GM18502 (cell line): ENCODE measurements around the gene AFTPH.

Experiments
- ATAC-seq: cut with Tn5 transposase; IDR thresholded peaks from one replicate; pipeline ENCODE4 v1.9.1; 2021; ENCODE audit warnings: mild to moderate bottlenecking; ENCODE audit not compliant: unreplicated experiment, poor library complexity

Gene AFTPH

DNA sequence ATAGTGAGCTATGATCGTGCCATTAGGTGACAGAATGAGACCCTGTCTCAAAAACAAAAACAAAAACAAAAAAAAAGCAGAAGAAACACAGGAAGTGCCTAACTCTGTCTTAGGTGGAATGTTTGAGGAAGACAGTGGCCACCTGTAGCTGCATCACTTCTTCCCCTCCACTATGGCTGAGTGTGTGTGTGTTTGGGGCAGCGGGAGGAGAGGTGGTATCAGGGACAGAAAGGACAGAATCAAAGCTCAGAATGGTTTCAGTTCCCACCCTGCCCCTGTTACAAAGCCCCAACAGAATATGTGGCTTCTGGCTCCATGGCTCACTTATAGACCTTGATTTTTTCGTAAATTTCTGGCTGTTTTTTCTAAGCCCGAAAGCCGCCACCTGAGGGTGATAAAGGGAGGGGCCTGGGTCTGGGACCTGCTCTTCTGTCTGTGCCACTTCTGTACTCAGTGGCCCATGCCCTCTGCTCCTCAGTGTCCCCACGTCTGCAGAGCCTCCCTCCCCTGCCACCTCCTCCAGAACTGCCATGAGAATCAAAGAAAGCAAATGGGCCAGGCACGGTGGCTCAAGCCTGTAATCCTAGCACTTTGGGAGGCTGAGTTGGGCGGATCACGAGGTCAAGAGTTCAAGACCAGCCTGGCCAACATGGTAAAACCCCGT, 102.2 kb downstream of the AFTPH start:
- ATAC-seq: no peak

DNA sequence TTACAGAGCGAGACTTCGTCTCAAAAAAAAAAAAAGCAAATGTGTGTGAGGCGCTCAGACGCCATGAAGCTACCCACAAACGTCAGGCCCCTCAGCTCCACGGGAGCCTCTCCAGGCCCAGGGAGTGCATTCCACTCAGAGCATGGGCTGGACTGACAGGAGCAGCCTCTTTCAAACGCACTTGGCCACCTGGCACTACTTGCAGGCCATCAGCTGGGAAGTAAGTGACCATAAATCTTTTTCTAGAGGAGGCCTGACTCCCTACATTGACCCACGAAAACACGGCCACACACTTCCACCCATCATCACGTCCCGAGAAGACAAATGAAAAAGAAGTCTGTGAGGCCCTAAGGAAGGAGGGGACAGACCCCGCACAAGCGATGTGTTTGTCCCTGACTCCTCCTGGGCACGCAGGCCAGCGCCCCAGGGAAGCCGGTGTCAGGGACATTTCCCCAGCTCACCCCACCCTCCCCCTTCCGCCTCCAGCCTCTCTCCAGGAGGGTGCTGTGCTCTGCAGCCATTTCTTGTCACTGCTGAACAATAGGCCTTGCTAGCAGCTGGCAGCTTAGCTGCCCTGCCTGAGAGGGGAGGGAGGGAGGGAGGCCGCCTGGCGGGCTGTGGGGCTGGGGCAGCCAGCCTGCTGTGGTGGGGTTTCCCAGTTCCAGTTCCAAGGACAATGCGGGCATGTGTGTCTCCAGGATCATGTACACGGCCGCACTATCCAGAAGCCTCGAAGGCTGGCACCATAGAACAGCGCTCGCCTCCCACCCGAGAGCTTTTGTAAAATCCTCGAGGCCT, 103.0 kb downstream of the AFTPH start:
- ATAC-seq: no peak

DNA sequence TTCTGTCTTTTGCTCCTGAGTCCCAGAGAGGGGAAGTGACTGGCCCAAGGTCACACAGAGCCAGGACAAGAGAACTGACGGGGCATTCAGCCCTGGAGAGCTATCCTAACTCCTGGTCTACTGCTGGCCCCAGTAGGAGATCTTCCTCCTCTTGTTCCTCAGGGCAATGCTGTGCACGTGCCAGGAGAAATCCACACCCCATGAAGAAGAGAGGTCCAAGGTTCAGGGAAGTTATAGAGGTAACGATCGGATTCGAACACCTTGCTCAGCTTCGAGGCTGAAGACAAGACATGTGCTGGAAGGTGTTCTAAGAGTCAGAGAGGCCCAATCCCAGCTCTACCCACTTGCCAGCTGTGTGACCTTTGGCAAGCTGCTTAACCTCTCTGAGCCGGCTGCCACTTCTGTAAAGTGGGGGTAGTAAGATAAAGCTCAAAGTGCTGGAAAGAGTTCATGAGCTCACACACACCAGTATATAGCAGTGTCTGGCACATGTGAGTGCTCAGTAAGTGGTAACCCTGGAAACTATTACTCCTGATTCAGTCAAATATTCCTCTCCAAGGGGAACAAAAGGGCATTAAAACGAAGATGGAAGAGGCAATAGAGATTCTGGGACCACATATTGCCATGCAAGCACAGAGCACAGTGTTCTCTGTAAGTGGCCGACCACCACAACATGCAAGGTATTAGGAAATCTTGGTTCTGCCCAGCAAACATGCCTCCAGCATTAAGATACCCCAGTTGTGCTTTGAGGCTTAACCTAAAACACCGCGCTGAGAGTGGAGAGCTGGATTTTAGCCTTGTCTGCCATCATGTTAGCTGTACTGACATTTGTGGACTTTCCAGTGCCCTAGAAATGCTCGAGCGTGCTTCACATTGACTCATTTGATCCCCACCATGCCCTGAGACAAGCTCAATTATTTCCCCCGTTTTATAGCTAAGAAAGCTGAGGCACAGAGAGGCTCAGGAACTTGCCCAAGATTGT, 104.0 kb downstream of the AFTPH start:
- ATAC-seq: no peak

DNA sequence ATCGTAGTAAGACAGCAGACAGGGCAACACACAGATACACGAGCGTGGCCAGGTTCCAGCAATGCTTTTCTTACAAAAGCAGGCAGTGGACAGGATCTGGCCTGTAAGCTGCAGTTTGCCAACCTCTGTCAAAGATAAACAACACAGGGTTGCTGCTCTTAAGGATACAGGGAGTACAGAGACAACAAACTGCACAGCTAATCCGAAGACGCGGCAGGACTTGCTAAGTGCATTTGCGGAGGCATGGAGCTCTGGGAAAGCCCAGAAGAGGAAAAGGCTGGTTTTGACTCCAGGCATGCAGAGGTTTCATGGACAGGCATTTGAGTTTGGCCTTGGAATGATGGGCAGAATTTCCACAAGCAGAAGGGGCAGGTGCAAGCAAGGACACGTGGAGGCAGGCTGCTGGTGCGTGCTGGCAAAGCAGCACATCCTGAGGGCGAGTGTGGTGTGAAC, 105.2 kb downstream of the AFTPH start:
- ATAC-seq: no peak

DNA sequence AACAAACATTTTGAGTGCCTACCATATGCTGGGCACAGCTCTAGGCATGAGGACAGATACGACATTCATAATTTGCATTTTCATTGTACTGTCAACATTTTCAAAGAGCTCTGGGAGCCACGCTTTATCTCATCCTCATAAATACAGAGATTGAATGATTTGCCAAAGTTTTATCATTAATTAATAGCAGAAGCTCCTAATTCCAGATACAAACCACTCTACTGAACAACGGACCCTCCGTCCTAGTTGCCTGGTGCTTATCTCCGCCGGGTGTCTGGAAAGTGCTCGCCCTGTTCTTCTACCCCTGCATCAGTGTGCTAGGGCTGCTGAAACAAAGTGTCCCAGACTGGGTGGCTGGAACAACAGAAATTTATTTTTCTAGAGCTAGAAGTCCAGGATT, 105.7 kb downstream of the AFTPH start:
- ATAC-seq: no peak

DNA sequence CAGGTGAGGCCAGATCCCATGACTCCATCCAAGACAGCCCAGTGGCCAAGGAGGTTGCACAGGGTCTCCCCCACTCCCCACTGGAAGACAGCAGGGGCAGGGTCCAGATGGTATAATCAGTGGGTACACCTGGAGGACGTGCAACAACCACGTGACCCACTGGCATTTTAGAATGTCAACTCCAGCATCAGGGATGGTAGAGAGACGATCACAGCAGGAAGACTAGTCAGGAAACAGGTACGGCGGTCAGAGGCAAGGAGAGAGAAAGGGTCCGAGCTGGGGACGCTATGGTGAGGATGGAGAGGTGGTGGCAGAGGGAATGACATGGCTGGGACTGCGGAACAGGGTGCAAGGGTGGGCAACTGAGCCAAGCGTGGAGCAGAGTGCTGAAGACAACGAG, 106.6 kb downstream of the AFTPH start:
- no peak for ATAC-seq

DNA sequence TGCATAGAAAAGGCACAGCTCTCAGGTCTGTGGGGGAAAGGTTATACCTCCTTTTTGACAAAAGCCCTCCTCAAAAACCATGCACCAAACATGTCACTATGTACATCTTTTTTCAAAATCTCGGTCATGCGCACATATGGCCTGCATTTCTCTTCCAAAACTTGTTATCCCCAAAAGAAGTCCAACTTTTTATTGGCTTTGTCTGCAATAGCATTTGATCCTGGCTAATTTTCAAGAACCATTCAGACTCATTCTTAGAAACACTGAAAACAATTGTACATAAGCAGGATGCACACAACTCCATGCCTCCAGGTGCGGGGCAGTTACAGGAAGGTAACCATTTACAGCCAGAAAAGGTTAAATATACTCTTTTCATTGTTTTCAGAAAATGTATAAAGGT, 107.6 kb downstream of the AFTPH start:
- ATAC-seq: no peak

DNA sequence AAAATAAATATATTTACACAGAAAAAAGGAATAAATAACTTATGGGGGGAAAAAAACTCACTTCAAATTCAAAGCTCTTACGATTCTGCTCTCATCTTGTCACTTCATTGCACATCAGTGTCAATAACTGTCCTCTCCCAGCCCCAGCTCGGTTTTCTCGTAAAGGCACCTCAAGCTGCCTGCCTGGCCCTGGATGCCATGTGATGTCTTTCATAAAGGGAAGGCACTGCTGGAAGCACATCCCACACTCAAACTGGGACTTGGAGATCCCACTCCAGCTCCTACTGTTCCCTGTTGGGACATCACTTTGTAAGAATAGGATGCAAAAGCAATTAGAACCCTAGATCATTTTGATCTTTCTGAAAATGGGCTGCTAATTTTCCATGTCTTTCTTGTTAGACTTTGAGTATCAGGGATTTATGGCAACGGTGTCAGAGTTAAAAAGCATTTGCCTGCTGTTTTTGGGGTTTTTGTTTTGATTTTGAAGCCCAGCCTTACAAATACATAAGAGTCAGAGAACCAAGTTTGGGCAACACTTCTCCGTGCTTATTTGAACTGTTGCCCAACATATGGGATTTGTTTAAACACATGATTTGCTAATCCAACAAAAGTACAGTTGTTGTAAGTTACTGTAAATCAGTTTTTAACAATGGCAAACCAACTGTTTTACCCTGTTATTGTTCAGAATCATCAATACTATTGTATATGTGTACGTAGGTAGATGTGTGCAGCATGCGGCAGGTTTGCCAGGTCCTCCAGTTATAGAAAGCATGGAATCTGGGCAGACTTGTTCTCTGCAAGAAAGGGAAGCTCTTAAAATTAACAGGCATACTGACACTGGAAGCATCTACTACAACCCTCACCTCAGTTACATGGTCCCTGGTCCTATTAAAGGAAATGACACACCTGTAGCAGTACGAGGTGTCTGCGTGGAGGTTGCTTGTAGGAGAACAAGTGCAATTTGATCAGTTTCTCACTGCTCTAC, 109.0 kb downstream of the AFTPH start:
- ATAC-seq: no peak

DNA sequence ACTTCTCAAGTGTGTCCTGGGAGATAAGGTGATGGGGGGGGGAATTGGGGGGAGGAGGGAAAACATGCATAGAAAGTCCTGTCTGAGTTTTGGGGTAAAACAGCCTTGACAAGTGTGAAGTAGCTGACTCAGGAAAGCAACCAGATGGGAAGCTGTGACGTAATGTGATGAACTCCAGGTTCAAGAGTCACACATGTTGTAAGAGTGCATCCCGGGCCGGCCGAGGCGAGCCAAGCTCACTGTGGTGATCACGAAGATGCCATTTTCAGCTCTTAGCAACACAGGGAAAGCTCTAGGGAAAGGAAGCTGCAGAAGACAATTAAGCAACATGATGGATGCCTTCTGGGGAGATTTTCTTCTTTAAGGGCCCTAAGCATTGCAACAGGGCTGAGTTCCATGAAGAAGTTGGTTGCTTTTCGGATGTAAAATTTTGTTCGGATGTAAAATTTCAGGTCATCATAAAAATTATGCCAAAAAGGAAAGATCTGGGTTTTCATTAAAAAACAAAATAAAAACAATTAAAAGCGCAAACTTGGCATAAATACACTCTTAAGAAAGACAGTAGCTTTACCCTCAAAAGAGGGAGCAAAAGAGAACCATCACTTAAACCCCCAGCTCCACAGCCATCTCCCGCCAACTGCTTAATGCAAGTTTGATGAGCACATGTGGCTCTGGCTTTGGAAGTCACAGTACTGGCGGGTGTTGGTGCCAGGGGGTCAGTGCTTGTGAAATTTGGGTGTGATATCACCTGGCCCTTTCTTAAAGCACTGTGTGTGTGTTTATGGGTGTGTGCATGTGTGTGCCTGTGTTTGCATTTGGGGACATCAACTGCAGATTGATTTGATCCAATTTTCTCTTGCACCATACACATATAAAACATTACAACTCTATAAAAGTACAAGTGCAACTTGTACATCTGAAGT, 110.5 kb downstream of the AFTPH start:
- ATAC-seq: no peak

DNA sequence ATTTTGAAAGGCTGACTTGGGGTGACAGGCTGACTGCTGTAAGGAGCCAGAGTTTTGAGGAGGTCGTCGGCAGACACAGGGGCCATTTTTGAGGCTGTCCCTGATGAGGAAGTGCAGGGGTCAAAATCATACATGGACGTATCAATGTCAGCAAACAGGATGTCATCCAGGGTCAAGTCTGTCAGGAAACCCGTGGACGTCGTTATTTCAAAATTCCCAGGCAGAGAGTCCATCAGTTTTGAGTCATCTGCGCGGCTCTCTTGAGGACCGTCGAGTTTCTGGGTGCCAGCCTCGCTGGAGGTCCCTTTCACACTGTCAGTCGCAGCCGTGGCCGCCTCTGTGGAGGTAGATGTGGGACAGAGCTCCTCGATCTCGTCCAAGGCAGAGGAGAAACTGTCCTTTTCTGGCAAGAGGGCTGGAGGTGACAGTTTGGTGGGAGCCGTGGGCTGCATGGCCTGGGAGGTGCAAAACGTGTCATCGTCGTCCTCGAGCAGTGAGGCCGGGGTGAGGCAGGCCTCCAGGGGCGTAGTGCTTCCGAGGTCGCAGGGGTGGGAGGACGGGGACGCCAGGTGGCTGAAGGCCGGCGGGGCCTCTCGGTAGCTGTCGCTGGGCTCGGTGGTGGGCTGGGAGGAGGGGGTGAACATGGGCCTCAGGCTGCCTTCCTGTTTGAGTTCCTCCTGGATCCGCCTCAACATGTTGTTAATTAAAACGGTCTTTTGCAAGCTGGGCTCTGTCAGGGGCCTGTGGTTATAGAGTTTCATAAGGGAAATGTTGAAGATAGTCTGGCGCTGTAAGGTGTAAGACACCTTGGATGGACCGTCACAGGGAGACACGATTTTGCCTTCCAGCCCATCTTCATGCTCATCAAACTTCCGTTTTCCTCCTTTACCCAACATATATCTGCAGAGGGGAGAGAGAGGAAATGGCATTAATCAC, 112.1 kb downstream of the AFTPH start:
- ATAC-seq: peak; percentile 70

DNA sequence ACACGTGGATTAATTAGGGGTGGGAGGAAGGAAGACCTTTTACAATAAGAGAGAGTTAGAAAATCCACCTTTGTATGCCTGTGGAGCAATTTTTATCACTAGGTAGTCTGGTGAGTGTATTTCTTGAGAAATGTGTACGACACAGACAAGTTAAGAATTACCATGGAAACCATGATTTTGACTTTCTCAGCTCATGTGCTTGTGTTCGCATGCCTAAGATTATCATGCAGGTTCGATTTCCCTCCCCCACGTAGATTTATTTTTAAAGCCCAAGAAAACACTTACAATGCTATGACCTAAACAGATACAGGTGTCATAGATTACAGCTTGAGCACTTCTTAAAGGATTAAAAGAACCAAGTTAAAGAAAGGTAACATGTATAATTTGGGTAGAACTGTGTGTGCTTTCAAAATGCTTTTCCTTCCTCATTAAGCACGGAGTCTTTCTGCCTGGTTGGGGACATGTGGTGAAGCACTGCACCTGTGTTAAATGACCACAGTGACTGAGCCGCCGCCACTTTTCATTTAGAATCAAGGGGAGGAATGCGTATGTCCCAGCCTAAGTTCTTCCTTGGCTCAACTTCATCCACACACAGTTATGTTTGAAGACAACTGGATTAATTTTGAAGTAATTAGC, 113.0 kb downstream of the AFTPH start:
- ATAC-seq: peak; percentile 57

DNA sequence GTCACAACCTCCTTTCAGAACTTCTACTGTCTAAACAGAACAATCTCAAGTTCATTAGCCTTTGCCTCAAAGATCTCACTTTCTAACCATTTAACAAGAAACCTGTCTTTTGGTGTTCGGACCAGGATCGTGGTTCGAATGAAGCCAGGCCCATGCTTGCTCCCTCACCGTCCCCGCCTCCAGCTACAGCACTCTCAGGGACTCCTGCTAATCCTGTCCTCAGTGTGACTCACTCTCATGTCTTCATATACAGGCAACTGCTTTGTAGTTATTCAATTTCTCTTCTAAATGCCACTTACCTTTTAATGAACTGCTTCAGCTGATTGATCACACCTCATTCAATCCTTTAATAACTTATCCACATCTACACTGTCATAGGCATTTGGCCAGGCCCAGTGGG, 113.8 kb downstream of the AFTPH start:
- ATAC-seq: no peak

DNA sequence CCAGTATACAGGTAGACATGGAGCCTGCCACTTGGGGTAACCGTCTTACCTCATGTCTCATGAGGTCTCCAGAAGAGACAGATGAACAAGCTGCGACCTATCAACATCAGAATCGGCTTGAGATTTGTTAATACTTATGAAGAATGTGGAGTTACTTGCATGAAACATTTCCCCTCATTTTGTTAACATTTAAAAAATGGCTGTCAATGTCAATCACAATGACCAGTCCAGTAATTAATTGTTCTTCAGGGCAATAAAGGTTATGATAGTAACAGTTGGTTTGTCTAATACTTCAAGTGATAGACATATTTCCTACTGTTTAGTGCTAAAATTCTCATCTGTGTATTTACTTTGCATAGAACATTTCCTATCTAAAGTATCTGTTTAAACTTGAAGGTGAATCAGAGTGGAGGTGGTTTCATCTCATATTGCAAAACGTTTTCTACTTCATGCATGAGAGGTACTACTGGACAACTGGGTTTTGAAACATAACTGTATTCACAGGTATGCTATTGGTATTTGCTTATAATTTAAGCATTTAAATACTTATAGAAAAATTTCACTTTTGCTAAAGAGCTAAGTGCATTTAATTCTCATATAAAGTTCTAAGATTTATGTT, 114.5 kb downstream of the AFTPH start:
- no peak for ATAC-seq

DNA sequence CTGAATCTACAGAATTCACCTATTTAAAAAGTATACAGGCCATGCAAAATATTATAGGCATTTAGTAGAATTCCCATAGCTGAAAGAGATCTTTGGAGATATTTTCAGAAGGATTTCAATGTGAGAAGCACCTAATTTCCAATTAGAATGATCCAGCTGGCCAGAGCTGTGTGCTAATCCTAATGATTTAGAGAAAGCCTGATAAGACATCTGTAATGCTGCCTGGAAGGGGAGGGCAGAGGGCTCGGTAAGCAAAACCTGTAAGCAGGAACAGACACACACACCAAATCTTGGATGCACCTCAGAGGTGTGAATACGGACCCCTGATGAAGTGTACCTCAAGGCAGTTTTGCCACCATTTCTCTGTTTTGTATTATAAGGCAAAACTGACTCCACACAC, 115.6 kb downstream of the AFTPH start:
- ATAC-seq: no peak

DNA sequence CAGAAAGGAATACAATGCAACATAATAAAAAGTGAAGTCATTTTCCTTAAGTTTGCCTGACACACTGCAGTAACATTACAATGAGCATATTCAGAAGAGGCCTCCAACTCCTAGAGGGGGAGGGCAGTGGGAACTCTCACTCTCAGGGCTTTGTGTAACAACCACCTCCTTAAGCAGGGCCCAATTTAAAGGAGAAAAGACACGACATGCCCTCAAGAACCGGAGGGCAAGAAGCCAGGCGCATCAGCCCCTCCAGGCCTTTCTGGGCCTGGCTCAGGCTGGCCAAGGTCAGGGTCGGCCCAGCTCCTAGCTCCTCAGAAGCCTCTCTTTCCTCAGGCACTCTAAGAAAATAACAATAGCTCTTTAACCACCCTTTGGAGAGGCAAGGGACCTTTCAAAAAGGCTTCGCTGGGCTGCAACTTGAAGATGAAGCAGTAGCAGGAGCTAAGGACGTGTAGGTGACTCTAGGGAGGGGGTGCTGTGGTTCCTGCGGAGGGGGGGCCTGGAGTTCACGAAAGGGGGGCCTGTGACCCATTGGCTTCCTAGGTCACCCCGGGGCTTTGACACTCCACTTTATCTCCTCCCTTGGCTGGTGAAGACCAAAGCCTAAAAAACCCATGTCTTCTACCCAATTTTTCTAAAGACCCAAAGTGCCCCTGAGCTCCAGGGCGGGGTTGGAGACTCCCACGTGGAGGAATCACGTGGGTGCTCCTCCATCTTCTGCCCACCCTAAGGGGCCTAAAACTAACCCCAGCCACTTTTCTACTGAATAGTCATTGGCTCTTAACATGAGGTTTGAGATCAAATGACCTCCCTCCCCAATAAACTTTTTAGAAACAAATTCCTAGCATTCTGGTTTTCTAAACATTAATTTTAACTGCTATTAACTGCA, 116.3 kb downstream of the AFTPH start:
- ATAC-seq: no peak

DNA sequence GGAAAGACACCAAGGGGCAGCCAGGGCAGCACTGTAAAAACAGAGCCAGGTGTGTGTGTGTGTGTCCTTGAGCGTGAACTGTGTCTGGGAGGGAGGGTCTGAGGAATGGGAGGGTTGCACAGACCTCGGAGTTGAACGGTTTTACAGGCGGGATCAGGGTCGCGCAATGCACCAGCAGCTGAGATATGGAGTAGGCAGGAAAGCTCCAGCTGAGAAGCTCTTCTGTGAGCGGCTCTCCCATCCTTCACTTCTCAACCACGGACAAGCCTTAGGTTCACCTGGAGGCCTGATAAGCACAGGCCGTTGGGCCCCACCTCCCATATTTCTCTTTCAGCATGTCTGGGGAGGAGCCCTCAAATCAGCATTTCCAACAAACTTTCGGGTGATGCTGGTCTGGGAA, 117.5 kb downstream of the AFTPH start:
- no peak for ATAC-seq
